IMR-90 (cell line): ENCODE measurements around the gene COL4A1. TPM values are rescaled to one million over a fixed set of nuclear protein-coding genes. Genes with fewer than 3 reads are reported as not detected.

ENCODE experiments used
- ATAC-seq: fragments of 200-7000 bp; cut with Tn5 transposase; 2 replicates; pipeline ENCODE4 v1.9.1; 2020; ENCODE audit warnings: low read depth, mild to moderate bottlenecking, moderate library complexity
- BruUV-seq: library from RNA; stranded (reverse); fragments of 400-500 nt; replicated peaks from 2 replicates; lab custom pipeline; 2021; lab: Mats Ljungman, UMichigan
- CTCF ChIA-PET: fragments of 300-600 bp; formaldehyde crosslinking; extraction: SDS; loops from one replicate; lab custom pipeline; 2021; ENCODE audit warnings: antibody characterized with exemption; lab: Yijun Ruan, JAX
- POLR2A ChIA-PET: fragments of 300-600 bp; sonication (Branson Sonifier 250); formaldehyde crosslinking; loops from one replicate; lab custom pipeline; 2022; ENCODE audit warnings: antibody characterized with exemption; ENCODE audit not compliant: unreplicated experiment; lab: Charles Lee
- DNase-seq: peaks from one replicate; pipeline ENCODE4 v3.0.0; 2013
- H2AFZ ChIP-seq: replicated peaks from 2 replicates; pipeline ENCODE3; 2013; ENCODE audit warnings: low read length, mild to moderate bottlenecking; ENCODE audit not compliant: poor library complexity
- H2AK5ac ChIP-seq: 2 replicates; pipeline ENCODE4 v1.6.1; 2013; ENCODE audit warnings: low read depth, low read length, inconsistent platforms
- H2AK9ac ChIP-seq: replicated peaks from 2 replicates; pipeline ENCODE3; 2013; ENCODE audit warnings: mild to moderate bottlenecking, low read depth, low read length, moderate library complexity; ENCODE audit not compliant: poor library complexity
- H2BK120ac ChIP-seq: 2 replicates; pipeline ENCODE4 v1.6.1; 2013; ENCODE audit warnings: low read depth, low read length, inconsistent platforms
- H2BK15ac ChIP-seq: 3 replicates; pipeline ENCODE4 v1.6.1; 2013; ENCODE audit warnings: low read depth, low read length, inconsistent platforms
- H2BK20ac ChIP-seq: 2 replicates; pipeline ENCODE4 v1.6.1; 2013; ENCODE audit warnings: low read depth, mild to moderate bottlenecking, inconsistent platforms, low read length, moderate library complexity
- H2BK5ac ChIP-seq: 2 replicates; pipeline ENCODE4 v1.6.1; 2013; ENCODE audit warnings: mild to moderate bottlenecking, low read depth, low read length, inconsistent platforms; ENCODE audit not compliant: poor library complexity, severe bottlenecking
- H3K14ac ChIP-seq: replicated peaks from 2 replicates; pipeline ENCODE4 v1.6.1; 2013; ENCODE audit warnings: low read depth, low read length, inconsistent platforms
- H3K18ac ChIP-seq: 2 replicates; pipeline ENCODE4 v1.6.1; 2013; ENCODE audit warnings: low read depth, low read length, control low read depth
- H3K23ac ChIP-seq: 2 replicates; pipeline ENCODE4 v1.6.1; 2013; ENCODE audit warnings: low read depth, low read length, inconsistent platforms
- H3K27ac ChIP-seq: 2 replicates; pipeline ENCODE4 v1.5.1; 2013; ENCODE audit warnings: mild to moderate bottlenecking, control low read depth, low read length; ENCODE audit not compliant: insufficient read depth
- H3K27me3 ChIP-seq: 2 replicates; pipeline ENCODE4 v1.6.1; 2013; ENCODE audit warnings: low read length; ENCODE audit not compliant: control insufficient read depth, insufficient read depth
- H3K36me3 ChIP-seq: 2 replicates; pipeline ENCODE4 v1.6.1; 2013; ENCODE audit warnings: low read length, mixed read lengths; ENCODE audit not compliant: control insufficient read depth, insufficient read depth
- H3K4ac ChIP-seq: 2 replicates; pipeline ENCODE4 v1.6.1; 2013; ENCODE audit warnings: low read depth, low read length, inconsistent platforms
- H3K4me1 ChIP-seq: 2 replicates; pipeline ENCODE4 v1.6.1; 2013; ENCODE audit warnings: low read length, mixed read lengths; ENCODE audit not compliant: control insufficient read depth, insufficient read depth
- H3K4me2 ChIP-seq: 2 replicates; pipeline ENCODE4 v1.6.1; 2013; ENCODE audit warnings: low read depth, mild to moderate bottlenecking, control low read depth, low read length, moderate library complexity
- H3K4me3 ChIP-seq: 2 replicates; pipeline ENCODE4 v1.5.1; 2013; ENCODE audit warnings: low read depth, mild to moderate bottlenecking, control low read depth, low read length, moderate library complexity; ENCODE audit not compliant: insufficient read depth
- H3K56ac ChIP-seq: 2 replicates; pipeline ENCODE4 v1.6.1; 2013; ENCODE audit warnings: low read length, inconsistent platforms; ENCODE audit not compliant: insufficient read depth; ENCODE audit errors: extremely low read depth
- H3K79me1 ChIP-seq, 2 experiments: 2 replicates each; pipeline ENCODE4 v1.6.1; 2013; ENCODE audit warnings: low read length in 2 of 2, inconsistent platforms in 1 of 2, low read depth in 1 of 2
- H3K9ac ChIP-seq: 2 replicates; pipeline ENCODE4 v1.6.1; 2013; ENCODE audit warnings: low read depth, low read length, control low read depth
- H3K9me1 ChIP-seq: 2 replicates; pipeline ENCODE4 v1.6.1; 2013; ENCODE audit warnings: low read length, inconsistent platforms; ENCODE audit not compliant: insufficient read depth
- H3K9me3 ChIP-seq: 2 replicates; pipeline ENCODE4 v1.6.1; 2013; ENCODE audit warnings: low read length; ENCODE audit not compliant: control insufficient read depth, insufficient read depth
- H4K20me1 ChIP-seq: 2 replicates; pipeline ENCODE4 v1.6.1; 2013; ENCODE audit warnings: low read length, inconsistent platforms; ENCODE audit not compliant: insufficient read depth
- H4K5ac ChIP-seq: 2 replicates; pipeline ENCODE4 v1.6.1; 2013; ENCODE audit warnings: mild to moderate bottlenecking, low read depth, low read length, control low read depth
- H4K8ac ChIP-seq, 2 experiments: 2 replicates each; pipeline ENCODE4 v1.6.1; 2013; ENCODE audit warnings: low read depth in 2 of 2, low read length in 2 of 2, control low read depth in 1 of 2, inconsistent platforms in 1 of 2
- H4K91ac ChIP-seq: 2 replicates; pipeline ENCODE4 v1.6.1; 2013; ENCODE audit warnings: low read depth, low read length, inconsistent platforms; ENCODE audit not compliant: insufficient read depth
- BHLHE40 ChIP-seq: fragments of 150-350 bp; IDR thresholded peaks from 2 replicates; pipeline ENCODE4 v1.6.1; 2016; ENCODE audit warnings: mild to moderate bottlenecking, low read depth, low read length
- CEBPB ChIP-seq: IDR thresholded peaks from 2 replicates; pipeline ENCODE4 v1.6.1; 2012; ENCODE audit warnings: low read depth, low read length, improper control_type of control experiment
- CHD1 ChIP-seq: IDR thresholded peaks from 2 replicates; pipeline ENCODE4 v1.6.1; 2012; ENCODE audit warnings: low read depth, low read length, improper control_type of control experiment
- CTCF ChIP-seq: conservative IDR thresholded peaks from 2 replicates; pipeline ENCODE4 v1.5.1; 2012; ENCODE audit warnings: mild to moderate bottlenecking, low read depth, low read length, improper control_type of control experiment
- ELK1 ChIP-seq: fragments of 150-350 bp; IDR thresholded peaks from 2 replicates; pipeline ENCODE4 v1.6.1; 2016; ENCODE audit warnings: low read depth, mild to moderate bottlenecking, low read length, moderate library complexity, borderline replicate concordance
- FOS ChIP-seq: fragments of 150-350 bp; IDR thresholded peaks from 2 replicates; pipeline ENCODE4 v1.6.1; 2016; ENCODE audit warnings: low read depth, low read length
- MAFK ChIP-seq: IDR thresholded peaks from 2 replicates; pipeline ENCODE4 v1.6.1; 2012; ENCODE audit warnings: low read depth, low read length, improper control_type of control experiment
- MAZ ChIP-seq: IDR thresholded peaks from 2 replicates; pipeline ENCODE4 v1.6.1; 2012; ENCODE audit warnings: low read depth, mild to moderate bottlenecking, low read length, improper control_type of control experiment, moderate library complexity, borderline replicate concordance
- NFE2L2 ChIP-seq: fragments of 150-350 bp; IDR thresholded peaks from 2 replicates; pipeline ENCODE4 v1.6.1; 2016; ENCODE audit warnings: low read depth, mild to moderate bottlenecking, low read length
- POLR2A ChIP-seq: IDR thresholded peaks from 2 replicates; pipeline ENCODE4 v1.6.1; 2012; ENCODE audit warnings: mild to moderate bottlenecking, low read depth, low read length
- RAD21 ChIP-seq: IDR thresholded peaks from 2 replicates; pipeline ENCODE4 v1.6.1; 2012; ENCODE audit warnings: low read length, improper control_type of control experiment
- SMC3 ChIP-seq: fragments of 150-350 bp; IDR thresholded peaks from 2 replicates; pipeline ENCODE4 v1.6.1; 2016; ENCODE audit warnings: low read depth, mild to moderate bottlenecking, antibody characterized with exemption, low read length, moderate library complexity
- USF2 ChIP-seq: fragments of 150-350 bp; IDR thresholded peaks from 2 replicates; pipeline ENCODE4 v1.6.1; 2017; ENCODE audit warnings: mild to moderate bottlenecking, antibody characterized with exemption, low read length, low read depth
- WGBS, 2 experiments: methylation state at CpG; one replicate each; pipeline versions ENCODE4 v1.1.5 to v1.1.7; 2013; ENCODE audit warnings: missing lambda C conversion rate in 2 of 2; ENCODE audit not compliant: insufficient read length in 1 of 2; ENCODE audit errors: extremely low coverage in 2 of 2; 5-methylcytosine and 5-hydroxymethylcytosine counted together
- dilution Hi-C: fragments of 300-500 bp; cut with HindIII; formaldehyde crosslinking; loops from one replicate; pipeline ENCODE4 v1.14.3; 2018; ENCODE audit warnings: low sequenced_read_pairs; ENCODE audit not compliant: unreplicated experiment
- in situ Hi-C: fragments of 300-500 bp; cut with MboI; formaldehyde crosslinking; loops from 3 replicates; pipeline ENCODE4 v1.14.3; 2019; ENCODE audit warnings: low sequenced_read_pairs, inconsistent platforms, mixed read lengths
- intact Hi-C: fragments of 100-400 bp; cut with micrococcal nuclease; formaldehyde crosslinking; loops from 2 replicates; pipeline ENCODE4 v1.10.0; 2022
- polyA plus RNA-seq, 3 experiments: library from polyadenylated mRNA; depleted of rRNA; stranded (reverse); fragments of >200 nt; gene quantifications; 2 replicates each; pipeline ENCODE4 v1.2.3, GENCODE V29; 2012; ENCODE audit warnings: low replicate concordance in 1 of 3
- total RNA-seq: library from RNA; depleted of rRNA; stranded (reverse); fragments of >200 nt; gene quantifications from 2 replicates; pipeline ENCODE4 v1.2.3, GENCODE V29; 2012

COL4A1 gene
- total and polyA plus RNA-seq, 2 of the 4 experiments (the other 2 are of a cell fraction), result 230 to 337 TPM

GRCh38 chr13:110340812-110341444, 34.0 kb upstream of the COL4A1 start:
- Histone ChIP-seq H2BK20ac (peak overlapping the region; percentile 95), H3K4me2 (peak overlapping the region; percentile 59), H3K18ac (peak overlapping the region; percentile 92), H4K20me1 (peaks cover 48% of the 10 kb centered on the region), H3K9me1 (peaks cover 57% of the 10 kb centered on the region), H4K5ac (peak overlapping the region; percentile 95), H3K56ac (peak overlapping the region; percentile 97), H3K4ac (peak overlapping the region; percentile 99), H3K4me3 (no peak overlapping the region), H3K36me3 (peaks cover 14% of the 10 kb centered on the region), H3K79me1 (peaks cover 45 to 95% of the 10 kb centered on the region in 2 experiments), H2AK9ac (peak overlapping the region; percentile 86), H3K14ac (peak overlapping the region; percentile 99), H3K27ac (peak overlapping the region; percentile 88), H2AFZ (peak overlapping the region; percentile 85), H3K9me3 (no peaks in the 10 kb centered on the region), H2AK5ac (peak overlapping the region; percentile 99), H3K4me1 (peaks cover 53% of the 10 kb centered on the region), H3K23ac (peak overlapping the region; percentile 99), H2BK5ac (peak overlapping the region; percentile 96), H4K91ac (peak overlapping the region; percentile 99), H4K8ac (peak overlapping the region; percentile 95 to 96), H2BK15ac (peak overlapping the region; percentile 87), H2BK120ac (peak overlapping the region; percentile 98), H3K9ac (peak overlapping the region; percentile 92), H3K27me3 (no peaks in the 10 kb centered on the region)
- POLR2A ChIA-PET, result interaction anchor here (0.6 to 0.9 kb wide), 2 partner anchors 36 to 48 kb away, joined by 3 read pairs; no protein-coding TSS in a partner anchor
- TF ChIP-seq USF2, result 0 out of 2 replicates have a peak, but pooled peaks have one; percentile 8
- TF ChIP-seq ELK1, result no peak
- TF ChIP-seq CTCF, result 0 out of 2 replicates have a peak, but pooled peaks have one; percentile 0
- peak; percentile 82 for TF ChIP-seq MAZ
- TF ChIP-seq SMC3, result peak; percentile 30; the same call in 1 of the 2 replicates
- peak; percentile 68 for TF ChIP-seq POLR2A
- TF ChIP-seq CHD1, result no peak
- TF ChIP-seq BHLHE40, result peak; percentile 97
- 0 out of 2 replicates have a peak, but pooled peaks have one; percentile 17 for TF ChIP-seq RAD21
- peak; percentile 36; the same call in 1 of the 2 replicates for TF ChIP-seq MAFK
- TF ChIP-seq CEBPB, result peak; percentile 29; the same call in 1 of the 2 replicates
- TF ChIP-seq FOS, result no peak; the same call in 1 of the 2 replicates
- 0 out of 2 replicates have a peak, but pooled peaks have one; percentile 22 for TF ChIP-seq NFE2L2
- in situ Hi-C loops (no loop called here), dilution Hi-C loops (no loop called here), intact Hi-C loops (loop anchor here (2.0 to 5.0 kb wide), 3 partner anchors 34 to 71 kb away; partner anchors contain the start of genes COL4A1 and COL4A2)
- no TSS peak for BruUV-seq
- DNase-seq, result peak; percentile 93
- CTCF ChIA-PET, result interaction anchor here (0.6 kb wide), 1 partner anchor 489 kb away, joined by 3 read pairs; no protein-coding TSS in a partner anchor
- WGBS, 2 experiments, result no CpG with 5 or more reads among the region's 24 CpGs
- ATAC-seq, result peak; percentile 59
